OCI-LY7 (cell line): Measurements from ENCODE around the gene CHN2.

Experiments used
- CTCF ChIP-seq: fragments of 200-600 bp; sonication (generic); conservative IDR thresholded peaks from 2 replicates; pipeline ENCODE4 v1.5.1; 2014; ENCODE audit warnings: mild to moderate bottlenecking, antibody characterized with exemption, low read length, moderate library complexity, mixed read lengths
- EZH2phosphoT487 ChIP-seq: fragments of 200-600 bp; sonication (generic); IDR thresholded peaks from 2 replicates; pipeline ENCODE4 v1.6.1; 2018; ENCODE audit warnings: low read depth, borderline replicate concordance, mild to moderate bottlenecking, mixed run types, antibody characterized with exemption, low read length, moderate library complexity, mixed read lengths

GRCh38 chr7:29281782-29282541 lies 87.4 kb downstream of the CHN2 start:
- TF ChIP-seq CTCF = no peak
- no peak for TF ChIP-seq EZH2phosphoT487
